DND-41 (cell line): ENCODE results near the gene NDUFAB1.

Experiments used
- ATAC-seq: fragments of 200-7000 bp; cut with Tn5 transposase; 3 replicates; pipeline ENCODE4 v1.9.1; 2021; ENCODE audit warnings: low read depth; ENCODE audit not compliant: insufficient read depth
- DNase-seq: peaks from one replicate; pipeline ENCODE4 v3.0.0-alpha.2; 2020
- H2AFZ ChIP-seq: 2 replicates; pipeline ENCODE4 v1.6.0; 2012; ENCODE audit warnings: low read depth, low read length
- H3K27ac ChIP-seq: 2 replicates; pipeline ENCODE4 v1.5.1; 2012; ENCODE audit warnings: low read length, inconsistent platforms
- H3K27me3 ChIP-seq: fragments of 200-600 bp; sonication (generic); 2 replicates; pipeline ENCODE4 v1.6.0; 2012; ENCODE audit warnings: low read length, mild to moderate bottlenecking, inconsistent platforms; ENCODE audit not compliant: insufficient read depth, poor library complexity
- H3K36me3 ChIP-seq: 2 replicates; pipeline ENCODE4 v1.5.1; 2012; ENCODE audit warnings: low read length, inconsistent platforms; ENCODE audit not compliant: insufficient read depth
- H3K4me1 ChIP-seq: 2 replicates; pipeline ENCODE4 v1.5.1; 2012; ENCODE audit warnings: mild to moderate bottlenecking, low read length; ENCODE audit not compliant: insufficient read depth
- H3K4me2 ChIP-seq: 2 replicates; pipeline ENCODE4 v1.6.0; 2012; ENCODE audit warnings: mild to moderate bottlenecking, moderate library complexity, low read length, inconsistent platforms; ENCODE audit not compliant: insufficient read depth
- H3K4me3 ChIP-seq, 2 experiments: fragments of 200-600 bp in 1 of 2; shearing (Covaris generic) in 1 of 2; 2 replicates each; pipeline ENCODE4 v1.5.1; 2012 to 2016; ENCODE audit warnings: inconsistent platforms in 2 of 2, low read length in 2 of 2, mild to moderate bottlenecking in 2 of 2, low read depth in 1 of 2, moderate library complexity in 1 of 2
- H3K79me2 ChIP-seq: 2 replicates; pipeline ENCODE4 v1.6.0; 2012; ENCODE audit warnings: low read length, inconsistent platforms; ENCODE audit not compliant: insufficient read depth
- H3K9ac ChIP-seq: 2 replicates; pipeline ENCODE4 v1.6.0; 2012; ENCODE audit warnings: low read depth, mild to moderate bottlenecking, inconsistent platforms, low read length, moderate library complexity
- H3K9me3 ChIP-seq: 2 replicates; pipeline ENCODE4 v1.5.1; 2012; ENCODE audit warnings: low read length, moderate library complexity, mild to moderate bottlenecking, inconsistent platforms; ENCODE audit not compliant: insufficient read depth, severe bottlenecking
- H4K20me1 ChIP-seq: 2 replicates; pipeline ENCODE4 v1.6.0; 2012; ENCODE audit warnings: low read length; ENCODE audit not compliant: insufficient read depth
- EZH2 ChIP-seq: IDR thresholded peaks from 3 replicates; pipeline ENCODE4 v1.6.1; 2012; ENCODE audit warnings: borderline replicate concordance, low read depth, mild to moderate bottlenecking, moderate library complexity, low read length, inconsistent platforms; ENCODE audit not compliant: severe bottlenecking
- TF ChIP-seq, protein P1 (sequence below): IDR thresholded peaks from 2 replicates; pipeline ENCODE4 v1.5.1; 2012; ENCODE audit warnings: borderline replicate concordance, low read length, moderate library complexity, mild to moderate bottlenecking; ENCODE audit not compliant: poor library complexity, severe bottlenecking; ENCODE audit errors: extremely low read depth

The NDUFAB1 gene

DNA sequence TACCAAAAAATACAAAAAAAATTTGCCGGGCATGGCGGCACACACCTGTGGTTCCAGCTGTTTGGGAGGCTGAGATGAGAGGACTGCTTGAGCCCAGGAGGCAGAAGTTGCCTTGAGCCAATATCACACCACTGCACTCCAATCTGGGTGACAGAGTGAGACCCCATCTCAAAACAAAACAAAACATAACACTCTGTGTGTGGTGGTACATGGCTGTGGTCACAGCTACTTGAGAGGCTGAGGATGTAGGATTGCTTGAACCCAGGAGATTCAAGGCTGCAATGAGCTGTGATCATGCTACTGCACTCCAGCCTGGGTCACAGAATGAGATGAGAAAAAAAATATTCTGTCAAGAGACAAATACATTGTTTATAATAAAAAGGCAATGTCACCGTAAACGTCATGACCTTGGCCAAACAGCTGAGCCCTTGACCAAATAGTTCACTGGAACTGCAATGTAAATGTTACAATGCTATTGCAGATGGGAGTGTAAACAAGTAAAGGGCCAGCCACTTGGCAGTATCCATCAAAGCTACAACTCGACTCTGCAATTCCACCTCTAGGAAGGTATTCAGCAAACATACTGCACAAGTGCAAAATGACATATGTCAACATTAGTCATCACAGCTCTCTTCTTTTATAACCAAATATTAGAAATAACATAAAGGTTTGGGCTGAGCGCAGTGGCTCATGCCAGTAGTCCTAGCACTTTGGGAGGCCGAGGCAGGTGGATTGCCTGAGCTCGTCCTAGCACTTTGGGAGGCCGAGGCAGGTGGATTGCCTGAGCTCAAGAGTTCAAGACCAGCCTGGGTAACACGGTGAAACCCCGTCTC is 55.9 kb downstream of the NDUFAB1 start:
- H3K36me3 ChIP-seq, result peaks cover 60% of the 10 kb centered on the region
- H4K20me1 ChIP-seq, result no peaks in the 10 kb centered on the region; the same call in 1 of the 2 replicates
- H3K9ac ChIP-seq, result no peak overlapping the region
- no peak overlapping the region for H3K4me3 ChIP-seq
- H2AFZ ChIP-seq, result no peak overlapping the region
- no peaks in the 10 kb centered on the region for H3K27me3 ChIP-seq
- DNase-seq (no peak), ATAC-seq (no peak)
- H3K9me3 ChIP-seq, result no peaks in the 10 kb centered on the region
- TF ChIP-seq, protein P1, sequence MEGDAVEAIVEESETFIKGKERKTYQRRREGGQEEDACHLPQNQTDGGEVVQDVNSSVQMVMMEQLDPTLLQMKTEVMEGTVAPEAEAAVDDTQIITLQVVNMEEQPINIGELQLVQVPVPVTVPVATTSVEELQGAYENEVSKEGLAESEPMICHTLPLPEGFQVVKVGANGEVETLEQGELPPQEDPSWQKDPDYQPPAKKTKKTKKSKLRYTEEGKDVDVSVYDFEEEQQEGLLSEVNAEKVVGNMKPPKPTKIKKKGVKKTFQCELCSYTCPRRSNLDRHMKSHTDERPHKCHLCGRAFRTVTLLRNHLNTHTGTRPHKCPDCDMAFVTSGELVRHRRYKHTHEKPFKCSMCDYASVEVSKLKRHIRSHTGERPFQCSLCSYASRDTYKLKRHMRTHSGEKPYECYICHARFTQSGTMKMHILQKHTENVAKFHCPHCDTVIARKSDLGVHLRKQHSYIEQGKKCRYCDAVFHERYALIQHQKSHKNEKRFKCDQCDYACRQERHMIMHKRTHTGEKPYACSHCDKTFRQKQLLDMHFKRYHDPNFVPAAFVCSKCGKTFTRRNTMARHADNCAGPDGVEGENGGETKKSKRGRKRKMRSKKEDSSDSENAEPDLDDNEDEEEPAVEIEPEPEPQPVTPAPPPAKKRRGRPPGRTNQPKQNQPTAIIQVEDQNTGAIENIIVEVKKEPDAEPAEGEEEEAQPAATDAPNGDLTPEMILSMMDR, result no peak
- no peak for TF ChIP-seq EZH2
- no peaks in the 10 kb centered on the region for H3K4me1 ChIP-seq
- no peaks in the 10 kb centered on the region for H3K79me2 ChIP-seq
- no peak overlapping the region for H3K4me2 ChIP-seq
- no peak overlapping the region for H3K27ac ChIP-seq

GRCh38 chr16:23538919-23539278 is 57.2 kb downstream of the NDUFAB1 start:
- H3K4me3 ChIP-seq, result no peak overlapping the region
- no peak overlapping the region; the same call in 1 of the 2 replicates for H3K27ac ChIP-seq
- no peaks in the 10 kb centered on the region for H3K9me3 ChIP-seq
- DNase-seq, result no peak
- no peak overlapping the region for H3K9ac ChIP-seq
- no peaks in the 10 kb centered on the region for H3K79me2 ChIP-seq
- no peak overlapping the region for H3K4me2 ChIP-seq
- TF ChIP-seq, protein P1, result no peak
- TF ChIP-seq EZH2, result no peak
- H3K27me3 ChIP-seq, result no peaks in the 10 kb centered on the region
- no peak overlapping the region for H2AFZ ChIP-seq
- ATAC-seq, result no peak
- H4K20me1 ChIP-seq, result no peaks in the 10 kb centered on the region
- peaks cover 62% of the 10 kb centered on the region for H3K36me3 ChIP-seq
- no peaks in the 10 kb centered on the region for H3K4me1 ChIP-seq

DNA sequence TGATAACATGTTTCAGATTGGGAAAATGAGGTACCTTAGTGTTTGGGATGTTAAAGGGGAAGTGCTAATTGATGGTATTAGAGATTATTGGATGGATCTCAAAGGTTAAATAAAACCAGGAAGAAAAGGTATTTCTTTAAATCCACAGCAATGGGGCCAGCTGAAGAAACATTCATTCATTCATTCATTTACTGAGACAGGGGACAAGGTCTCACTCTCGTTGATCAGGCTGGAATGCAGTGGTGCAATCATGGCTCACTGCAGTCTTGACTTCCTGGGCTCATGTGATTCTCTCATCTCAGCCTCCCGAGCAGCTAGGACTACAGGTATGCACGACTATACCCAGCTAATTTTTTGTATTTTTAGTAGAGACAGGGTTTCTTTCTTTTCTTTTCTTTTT is 58.7 kb downstream of the NDUFAB1 start:
- Histone ChIP-seq H3K36me3 (peaks cover 64% of the 10 kb centered on the region), H3K9ac (no peak overlapping the region), H3K9me3 (no peaks in the 10 kb centered on the region), H4K20me1 (no peaks in the 10 kb centered on the region), H3K27me3 (no peaks in the 10 kb centered on the region), H3K4me1 (no peaks in the 10 kb centered on the region), H3K27ac (no peak overlapping the region), H3K4me3 (no peak overlapping the region), H2AFZ (no peak overlapping the region), H3K4me2 (no peak overlapping the region), H3K79me2 (no peaks in the 10 kb centered on the region)
- no peak for TF ChIP-seq EZH2
- TF ChIP-seq, protein P1, result no peak
- DNase-seq (no peak), ATAC-seq (no peak)
